ENCODE data around the gene ZFPM1. TPM values are rescaled to one million over a fixed set of nuclear protein-coding genes. Genes with fewer than 3 reads are reported as not detected.

The ZFPM1 gene
- total RNA-seq, 2 experiments from 2014 or later, result 15.8 to 19.3 TPM

- no peak overlapping the region for H3K27ac Mint-ChIP-seq
- H3K36me3 Mint-ChIP-seq (ENCODE audit: low read depth), result no peaks in the 10 kb centered on the region
- peaks cover 8% of the 10 kb centered on the region for H3K4me1 Mint-ChIP-seq (ENCODE audit: low read depth)
- ChIA-PET POLR2A (interaction anchor here (0.6 to 1.4 kb wide), 5 partner anchors 10 to 141 kb away, joined by 3 to 5 read pairs (median 3); partner anchors contain the start of gene ZC3H18), CTCF (interaction anchor here (0.5 to 1.4 kb wide), 9 partner anchors 10 to 187 kb away, joined by 3 to 8 read pairs (median 5); partner anchors contain the start of gene ZC3H18)
- DNase-seq (peak; percentile 48), ATAC-seq (peak; percentile 23)
- H3K4me3 Mint-ChIP-seq, result no peak overlapping the region
- H3K9me3 Mint-ChIP-seq (ENCODE audit: insufficient read depth), result peaks cover 6% of the 10 kb centered on the region
- H3K27me3 Mint-ChIP-seq (ENCODE audit: low read depth), result peaks cover 3% of the 10 kb centered on the region
Measured at GRCh38 chr16:88560714-88561484, 107.8 kb downstream of the ZFPM1 start.

- no peak overlapping the region for H3K4me3 Mint-ChIP-seq
- POLR2A ChIA-PET, result interaction anchor here (0.6 to 1.4 kb wide), 3 partner anchors 9 to 106 kb away, joined by 3 to 5 read pairs (median 3); partner anchors contain the start of gene ZC3H18
- peaks cover 3% of the 10 kb centered on the region for H3K27me3 Mint-ChIP-seq (ENCODE audit: low read depth)
- H3K27ac Mint-ChIP-seq, result no peak overlapping the region
- H3K9me3 Mint-ChIP-seq (ENCODE audit: insufficient read depth), result no peaks in the 10 kb centered on the region
- H3K4me1 Mint-ChIP-seq (ENCODE audit: low read depth), result peaks cover 16% of the 10 kb centered on the region
- DNase-seq, result peak; percentile 65
- peak; percentile 53 for ATAC-seq
- no peaks in the 10 kb centered on the region for H3K36me3 Mint-ChIP-seq (ENCODE audit: low read depth)
- CTCF ChIA-PET, result interaction anchor here (1.1 to 1.7 kb wide), 9 partner anchors 9 to 607 kb away, joined by 3 to 8 read pairs (median 4); partner anchors contain the start of gene ZC3H18
Measured at GRCh38 chr16:88561485-88562359, 108.6 kb downstream of the ZFPM1 start.

- Mint-ChIP-seq H3K4me3 (no peak overlapping the region), H3K36me3 (ENCODE audit: low read depth) (peaks cover 3% of the 10 kb centered on the region), H3K9me3 (ENCODE audit: insufficient read depth) (no peaks in the 10 kb centered on the region), H3K27me3 (ENCODE audit: low read depth) (no peaks in the 10 kb centered on the region), H3K4me1 (ENCODE audit: low read depth) (peaks cover 25% of the 10 kb centered on the region), H3K27ac (no peak overlapping the region)
- DNase-seq, result no peak
- ChIA-PET POLR2A (no interaction called here), CTCF (no interaction called here)
- no peak for ATAC-seq
Measured at GRCh38 chr16:88566158-88566557, 113.1 kb downstream of the ZFPM1 start.

DNA sequence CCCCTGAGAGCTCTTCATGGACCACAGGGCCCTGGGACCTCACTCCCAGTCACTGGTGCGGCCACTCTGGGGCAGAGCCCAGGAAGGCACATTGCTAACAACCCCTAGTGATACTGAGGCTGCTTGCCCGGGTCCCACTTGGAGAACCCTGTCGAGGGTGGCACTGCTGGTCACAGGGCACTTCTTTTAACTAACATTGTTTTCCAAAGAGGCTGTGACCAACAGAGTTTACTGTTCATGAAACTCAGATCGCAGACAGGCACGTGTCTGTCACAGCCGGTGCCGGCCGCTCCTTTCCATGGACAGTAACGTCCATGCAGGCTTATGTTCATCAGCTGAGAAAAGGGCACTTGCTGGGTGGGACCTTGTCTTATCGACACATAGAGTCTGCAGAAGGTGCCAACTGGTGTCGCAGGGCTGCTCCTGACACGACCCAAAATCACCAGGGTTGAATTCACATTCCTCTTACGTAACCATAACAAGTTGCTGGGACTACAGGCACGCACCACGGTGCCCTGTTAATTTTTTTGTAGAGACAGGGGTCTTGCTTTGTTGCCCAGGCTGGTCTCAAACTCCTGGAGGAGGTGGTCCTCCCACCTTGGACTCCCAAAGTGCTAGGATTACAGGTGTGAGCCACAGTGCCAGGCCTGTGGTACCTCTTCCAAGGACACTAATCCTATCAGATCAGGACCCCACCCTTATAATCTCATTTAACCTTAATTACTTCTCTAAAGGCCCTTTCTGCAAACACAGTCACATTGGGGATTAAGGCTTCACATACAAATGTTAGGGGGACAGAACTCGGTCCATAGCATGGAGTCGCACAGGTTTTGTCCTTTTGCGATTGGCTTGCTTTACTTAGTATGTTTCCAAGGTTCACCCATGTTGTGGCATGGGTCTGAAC is 115.9 kb downstream of the ZFPM1 start:
- DNase-seq, result no peak
- H3K9me3 Mint-ChIP-seq (ENCODE audit: insufficient read depth), result no peaks in the 10 kb centered on the region
- ChIA-PET POLR2A (interaction anchor here (1.6 to 1.8 kb wide), 2 partner anchors 51 to 68 kb away, joined by 6 read pairs; no protein-coding TSS in a partner anchor), CTCF (interaction anchor here (1.1 kb wide), 1 partner anchor 10 kb away, joined by 5 read pairs; no protein-coding TSS in a partner anchor)
- no peaks in the 10 kb centered on the region for H3K27me3 Mint-ChIP-seq (ENCODE audit: low read depth)
- H3K27ac Mint-ChIP-seq, result peak overlapping the region; percentile 88
- ATAC-seq, result no peak
- peak overlapping the region; percentile 82 for H3K4me3 Mint-ChIP-seq
- peaks cover 23% of the 10 kb centered on the region for H3K36me3 Mint-ChIP-seq (ENCODE audit: low read depth)
- peaks cover 41% of the 10 kb centered on the region for H3K4me1 Mint-ChIP-seq (ENCODE audit: low read depth)

DNA sequence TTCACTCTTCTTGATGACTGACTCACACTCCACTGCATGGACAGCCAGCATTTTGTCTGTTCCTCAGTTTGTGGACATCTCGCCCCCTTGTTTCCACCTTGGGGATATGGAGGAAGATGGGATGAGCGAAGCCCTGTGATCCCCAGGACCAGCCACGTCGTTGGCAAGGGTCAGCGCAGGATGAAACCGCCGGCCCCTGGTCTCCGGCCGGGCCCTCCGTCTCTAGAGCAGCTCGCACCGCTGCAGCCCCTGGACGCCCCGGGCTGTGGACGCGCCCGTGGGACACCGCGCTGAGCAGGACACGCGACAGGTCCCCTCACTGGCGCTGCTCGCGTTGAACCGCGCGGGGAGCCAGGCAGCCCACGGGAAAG is 116.5 kb downstream of the ZFPM1 start:
- POLR2A ChIA-PET, result interaction anchor here (0.9 to 1.8 kb wide), 10 partner anchors 9 to 241 kb away, joined by 3 to 6 read pairs (median 4); no protein-coding TSS in a partner anchor
- Mint-ChIP-seq H3K4me1 (ENCODE audit: low read depth) (peaks cover 41% of the 10 kb centered on the region), H3K4me3 (peak overlapping the region; percentile 82), H3K36me3 (ENCODE audit: low read depth) (peaks cover 23% of the 10 kb centered on the region), H3K9me3 (ENCODE audit: insufficient read depth) (no peaks in the 10 kb centered on the region), H3K27ac (peak overlapping the region; percentile 88), H3K27me3 (ENCODE audit: low read depth) (no peaks in the 10 kb centered on the region)
- DNase-seq (no peak), ATAC-seq (peak; percentile 47)
- CTCF ChIA-PET, result interaction anchor here (1.1 to 2.5 kb wide), 9 partner anchors 9 to 133 kb away, joined by 4 to 8 read pairs (median 6); no protein-coding TSS in a partner anchor

DNA sequence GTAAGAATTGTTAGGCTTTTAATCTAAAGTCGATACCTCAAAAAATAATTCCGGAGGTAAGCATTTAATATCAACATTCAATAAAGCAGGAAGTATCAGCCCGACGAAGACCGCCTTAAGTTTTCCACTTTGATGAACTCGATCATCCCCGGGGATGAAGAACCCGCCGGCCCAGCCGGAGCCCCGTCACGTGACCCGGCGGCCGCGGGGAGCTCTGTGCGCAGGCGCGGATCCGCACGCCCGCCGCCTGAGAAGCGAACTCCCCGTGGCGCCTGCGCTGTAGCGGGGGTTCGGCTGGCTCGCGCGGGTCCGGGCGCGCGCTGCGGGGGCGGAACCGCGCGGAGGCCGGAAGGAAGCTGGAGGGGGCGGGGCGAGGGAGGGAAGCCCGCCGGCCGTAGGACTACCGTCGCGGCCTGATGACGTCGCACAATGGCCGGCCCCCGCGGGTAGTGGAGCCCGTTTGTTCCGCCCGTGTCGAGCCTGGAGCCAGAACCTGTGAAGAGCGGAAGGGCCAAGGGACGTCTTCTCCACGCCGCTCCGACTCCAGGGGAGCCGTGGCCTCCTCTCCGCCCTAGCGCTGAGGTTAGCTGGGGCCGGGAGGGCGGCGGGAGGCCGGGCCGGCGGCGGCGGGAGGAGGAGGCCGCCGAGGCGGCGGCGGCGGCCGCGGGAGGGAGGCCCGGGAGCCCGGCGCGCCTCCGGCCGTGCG is 117.1 kb downstream of the ZFPM1 start, which contains the start of gene ZC3H18:
TSS of gene ZC3H18 (plus strand) at position 419 of the 706 bp plus-strand sequence. CDS start 6,721 bp downstream, outside the sequence.
- Mint-ChIP-seq H3K9me3 (ENCODE audit: insufficient read depth) (no peaks in the 10 kb centered on the region), H3K4me3 (peak within 1 kb of the TSS; percentile 88), H3K27me3 (ENCODE audit: low read depth) (no peaks in the 10 kb centered on the region), H3K4me1 (ENCODE audit: low read depth) (peaks cover 41% of the 10 kb centered on the region), H3K27ac (peak within 1 kb of the TSS; percentile 88), H3K36me3 (ENCODE audit: low read depth) (peaks cover 23% of the 10 kb centered on the region)
- peak; percentile 97 for DNase-seq
- ChIA-PET POLR2A (interaction anchor here (0.9 to 1.8 kb wide), 15 partner anchors 9 to 241 kb away, joined by 3 to 6 read pairs (median 4); no protein-coding TSS in a partner anchor), CTCF (interaction anchor here (1.0 to 2.5 kb wide), 12 partner anchors 8 to 134 kb away, joined by 3 to 8 read pairs (median 5); partner anchors contain the start of gene MVD)
- peak; percentile 89 for ATAC-seq

GRCh38 chr16:88570691-88571092 is 117.6 kb downstream of the ZFPM1 start:
- CTCF ChIA-PET, result interaction anchor here (1.0 to 2.5 kb wide), 13 partner anchors 8 to 614 kb away, joined by 3 to 8 read pairs (median 5); partner anchors contain the start of gene MVD
- H3K4me1 Mint-ChIP-seq (ENCODE audit: low read depth), result peaks cover 41% of the 10 kb centered on the region

GRCh38 chr16:88575251-88575650 is 122.2 kb downstream of the ZFPM1 start:
- H3K36me3 Mint-ChIP-seq (ENCODE audit: low read depth), result peaks cover 61% of the 10 kb centered on the region
- DNase-seq (no peak), ATAC-seq (no peak)
- H3K9me3 Mint-ChIP-seq (ENCODE audit: insufficient read depth), result no peaks in the 10 kb centered on the region
- ChIA-PET CTCF (no interaction called here), POLR2A (no interaction called here)
- no peak overlapping the region for H3K4me3 Mint-ChIP-seq
- H3K27ac Mint-ChIP-seq, result no peak overlapping the region
- H3K27me3 Mint-ChIP-seq (ENCODE audit: low read depth), result no peaks in the 10 kb centered on the region
- H3K4me1 Mint-ChIP-seq (ENCODE audit: low read depth), result peaks cover 42% of the 10 kb centered on the region

More at GRCh38 chr16:88570691-88571092, 117.6 kb downstream of the ZFPM1 start:
- ATAC-seq, result peak; percentile 62
- Mint-ChIP-seq H3K27me3 (ENCODE audit: low read depth) (no peaks in the 10 kb centered on the region), H3K9me3 (ENCODE audit: insufficient read depth) (no peaks in the 10 kb centered on the region), H3K27ac (peak overlapping the region; percentile 85), H3K4me3 (peak overlapping the region; percentile 88), H3K36me3 (ENCODE audit: low read depth) (peaks cover 28% of the 10 kb centered on the region)
- peak; percentile 59 for DNase-seq
- POLR2A ChIA-PET, result interaction anchor here (0.9 to 1.8 kb wide), 15 partner anchors 10 to 240 kb away, joined by 3 to 6 read pairs (median 4); no protein-coding TSS in a partner anchor

DNA sequence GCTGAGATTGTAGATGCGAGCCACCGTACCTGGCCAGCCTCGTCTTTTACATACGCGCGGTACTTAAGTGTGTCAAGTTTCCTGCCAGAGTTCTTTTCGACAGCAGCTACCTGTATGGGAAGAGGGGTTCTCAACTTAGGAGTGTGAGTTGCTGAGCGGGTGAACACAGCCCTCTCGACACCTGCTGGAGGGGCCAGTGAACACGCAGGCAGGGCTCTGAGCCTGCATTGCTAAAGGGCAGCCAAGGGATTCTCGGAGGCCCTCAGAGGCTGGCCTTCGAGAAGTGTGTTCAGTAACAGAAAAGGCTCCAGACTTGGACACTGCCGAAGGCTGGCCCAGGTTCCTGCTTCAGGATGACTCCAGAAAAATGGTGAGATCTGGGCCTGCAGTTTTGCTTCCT is 123.2 kb downstream of the ZFPM1 start:
- H3K4me3 Mint-ChIP-seq, result no peak overlapping the region
- ChIA-PET POLR2A (interaction anchor here (1.2 kb wide), 1 partner anchor 9 kb away, joined by 3 read pairs; no protein-coding TSS in a partner anchor), CTCF (no interaction called here)
- ATAC-seq (no peak), DNase-seq (no peak)
- H3K27ac Mint-ChIP-seq, result no peak overlapping the region
- H3K4me1 Mint-ChIP-seq (ENCODE audit: low read depth), result peaks cover 41% of the 10 kb centered on the region
- no peaks in the 10 kb centered on the region for H3K27me3 Mint-ChIP-seq (ENCODE audit: low read depth)
- H3K36me3 Mint-ChIP-seq (ENCODE audit: low read depth), result peaks cover 67% of the 10 kb centered on the region
- H3K9me3 Mint-ChIP-seq (ENCODE audit: insufficient read depth), result no peaks in the 10 kb centered on the region

DNA sequence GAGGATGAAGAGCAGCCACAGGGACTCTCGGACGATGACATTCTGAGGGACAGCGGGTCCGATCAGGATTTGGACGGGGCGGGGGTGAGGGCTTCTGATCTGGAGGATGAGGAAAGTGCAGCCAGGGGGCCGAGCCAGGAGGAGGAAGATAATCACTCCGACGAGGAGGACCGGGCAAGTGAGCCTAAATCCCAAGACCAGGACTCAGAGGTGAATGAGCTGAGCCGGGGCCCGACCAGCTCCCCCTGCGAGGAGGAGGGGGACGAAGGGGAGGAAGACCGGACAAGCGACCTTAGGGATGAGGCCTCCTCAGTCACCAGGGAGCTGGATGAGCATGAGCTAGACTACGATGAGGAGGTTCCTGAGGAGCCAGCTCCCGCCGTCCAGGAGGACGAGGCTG is 124.1 kb downstream of the ZFPM1 start:
- Mint-ChIP-seq H3K27me3 (ENCODE audit: low read depth) (no peaks in the 10 kb centered on the region), H3K27ac (no peak overlapping the region), H3K36me3 (ENCODE audit: low read depth) (peaks cover 62% of the 10 kb centered on the region), H3K4me3 (no peak overlapping the region), H3K4me1 (ENCODE audit: low read depth) (peaks cover 32% of the 10 kb centered on the region), H3K9me3 (ENCODE audit: insufficient read depth) (no peaks in the 10 kb centered on the region)
- ATAC-seq (no peak), DNase-seq (no peak)
- ChIA-PET CTCF (no interaction called here), POLR2A (interaction anchor here (1.2 kb wide), 1 partner anchor 8 kb away, joined by 3 read pairs; no protein-coding TSS in a partner anchor)
